ENCODE measurements around the gene SCRT2.

Gene SCRT2

DNA sequence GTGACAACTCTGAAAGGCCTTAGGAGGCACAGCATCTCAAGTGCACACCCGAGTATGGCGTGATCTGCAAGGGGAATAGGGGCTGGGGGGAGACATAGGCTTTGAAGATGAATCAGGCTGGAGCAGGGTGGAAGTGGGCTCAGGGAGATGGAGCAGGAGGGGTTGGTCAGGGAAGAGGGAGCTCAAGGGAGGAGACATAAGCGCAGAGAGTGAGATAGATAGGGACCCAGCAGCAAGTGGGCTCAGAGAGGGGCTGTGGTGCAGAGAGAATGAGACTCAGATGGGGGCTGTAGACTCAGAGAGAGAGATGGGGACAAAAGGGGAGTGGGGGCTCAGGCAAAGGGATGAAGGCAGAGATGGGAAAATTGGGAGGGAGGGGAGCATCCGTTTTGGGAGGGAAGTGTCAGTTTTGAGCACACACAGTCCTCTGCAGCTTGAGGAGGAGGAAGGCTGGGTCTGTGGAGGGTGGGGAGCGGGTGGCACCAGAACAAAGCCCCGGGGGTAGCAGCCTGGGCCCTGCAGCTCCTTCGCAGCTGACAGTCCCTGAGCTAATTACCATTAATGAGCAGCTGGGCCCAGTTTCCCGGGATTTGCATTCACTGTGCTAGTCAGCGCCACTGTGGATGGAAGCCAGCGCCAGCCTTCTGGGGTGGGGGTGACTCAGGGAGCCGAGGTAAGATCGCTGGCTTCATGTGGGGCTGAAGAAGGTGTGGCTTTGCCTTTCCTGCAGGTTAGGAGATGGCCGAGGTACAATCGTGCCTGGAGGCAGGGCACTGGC, 41.3 kb downstream of the SCRT2 start:
- DNase-seq (ENCODE audit: low read depth in 1 of 2, low spot score in 1 of 2) = no peak

DNA sequence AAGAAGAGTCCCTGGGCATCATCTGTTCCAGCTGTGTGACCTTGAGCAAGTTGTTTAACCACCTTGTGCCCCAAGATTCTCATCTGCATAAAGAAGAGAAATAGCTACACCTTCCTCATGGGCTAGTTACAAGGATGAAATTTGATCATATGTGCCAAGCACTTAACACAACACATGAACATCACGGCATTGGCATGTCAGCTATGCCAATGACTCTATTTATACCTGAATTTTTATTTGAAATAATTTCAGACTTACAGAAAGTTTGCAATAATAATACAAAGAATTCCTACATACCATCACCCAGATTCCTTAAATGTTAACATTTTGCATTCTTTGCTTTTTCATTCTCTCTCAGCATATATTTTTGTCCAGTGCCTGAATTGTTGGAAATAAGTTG, 44.5 kb downstream of the SCRT2 start:
- DNase-seq (ENCODE audit: low read depth in 1 of 2, low spot score in 1 of 2) = no peak

DNA sequence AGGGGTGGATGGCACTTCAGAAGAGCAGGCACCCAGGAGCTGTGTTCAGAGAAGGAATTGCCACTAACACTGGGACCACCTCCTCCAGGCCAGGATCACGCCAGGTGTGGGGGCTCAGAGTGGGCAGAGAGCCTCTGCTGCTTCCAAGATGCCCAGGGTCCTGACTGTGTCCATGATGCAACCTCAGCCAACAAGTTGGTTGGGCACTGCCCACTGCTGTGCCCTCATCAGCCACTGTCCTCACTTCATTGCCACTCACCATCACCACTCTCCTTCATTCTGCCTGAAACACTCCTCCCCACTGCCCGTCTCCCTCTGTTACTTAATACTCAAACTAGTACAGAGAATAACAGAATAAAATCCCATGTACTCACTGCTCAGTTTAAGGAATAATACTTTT, 49.0 kb downstream of the SCRT2 start:
- DNase-seq (ENCODE audit: low read depth in 1 of 2, low spot score in 1 of 2) = no peak

DNA sequence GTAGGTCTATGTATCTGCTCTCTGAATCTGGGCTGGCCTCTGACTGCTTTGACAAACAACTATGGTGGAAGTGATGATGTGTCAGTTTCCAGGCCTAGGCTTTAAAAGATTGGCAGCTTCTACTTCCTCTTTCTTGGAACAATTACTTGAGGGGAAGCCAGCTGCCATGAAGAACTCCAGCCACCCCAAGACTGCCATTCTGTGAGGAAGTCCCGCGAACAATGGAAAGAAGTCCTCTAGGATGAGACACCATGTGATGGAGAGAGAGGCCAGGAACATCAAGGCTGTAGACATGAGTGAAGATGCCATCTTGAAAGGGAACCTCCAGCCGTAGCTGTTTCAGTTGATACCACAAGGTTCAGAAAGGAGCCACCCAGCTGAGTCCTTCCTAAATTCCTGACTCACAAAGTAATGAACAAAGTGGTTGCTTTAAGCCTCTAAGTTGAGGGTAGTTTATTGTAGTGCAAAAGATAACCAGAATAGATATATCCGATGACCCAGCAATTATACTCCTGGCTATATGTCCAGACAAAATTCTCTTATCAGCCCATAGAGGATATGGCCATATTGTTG, 50.2 kb downstream of the SCRT2 start:
- DNase-seq (ENCODE audit: low read depth in 1 of 2, low spot score in 1 of 2) = no peak

DNA sequence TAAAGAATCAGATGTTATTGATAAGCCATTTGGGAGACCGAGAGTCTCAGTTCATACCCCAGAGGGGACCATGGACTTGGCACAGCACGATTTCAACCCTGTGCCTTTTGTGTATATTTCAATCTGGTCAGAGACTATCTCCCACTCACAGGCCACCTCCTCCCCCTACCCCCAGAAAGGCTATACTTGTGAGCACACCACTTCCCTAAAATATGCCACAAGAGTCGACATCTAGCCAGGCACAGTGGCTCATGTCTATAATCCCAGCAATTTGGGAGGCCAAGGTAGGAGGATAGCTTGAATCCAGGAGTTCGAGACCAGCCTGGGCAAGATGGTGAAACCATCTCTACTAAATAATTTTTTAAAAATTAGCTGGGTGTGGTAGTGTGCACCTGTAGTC, 51.9 kb downstream of the SCRT2 start:
- no peak for DNase-seq (ENCODE audit: low read depth in 1 of 2, low spot score in 1 of 2)

DNA sequence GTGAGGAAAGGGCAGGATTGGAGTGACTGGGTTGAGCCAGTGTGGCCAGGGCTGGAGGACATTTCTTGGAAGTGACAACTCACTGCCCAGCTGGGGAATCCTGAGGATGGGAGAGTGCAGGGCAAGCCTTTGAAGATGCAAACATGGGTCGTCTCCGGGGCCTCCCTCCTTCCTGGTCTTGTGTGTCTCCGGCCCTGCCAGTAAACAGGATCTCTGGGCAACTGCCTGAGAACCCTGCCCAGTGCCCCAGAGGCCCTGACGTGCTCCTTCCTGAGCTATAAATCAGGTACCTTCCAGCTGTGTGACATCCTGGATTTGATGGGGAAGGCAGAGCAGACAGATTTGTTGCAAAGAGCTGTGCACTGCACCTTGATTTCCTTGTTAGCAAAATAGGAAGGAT, 52.6 kb downstream of the SCRT2 start:
- no peak for DNase-seq (ENCODE audit: low read depth in 1 of 2, low spot score in 1 of 2)

DNA sequence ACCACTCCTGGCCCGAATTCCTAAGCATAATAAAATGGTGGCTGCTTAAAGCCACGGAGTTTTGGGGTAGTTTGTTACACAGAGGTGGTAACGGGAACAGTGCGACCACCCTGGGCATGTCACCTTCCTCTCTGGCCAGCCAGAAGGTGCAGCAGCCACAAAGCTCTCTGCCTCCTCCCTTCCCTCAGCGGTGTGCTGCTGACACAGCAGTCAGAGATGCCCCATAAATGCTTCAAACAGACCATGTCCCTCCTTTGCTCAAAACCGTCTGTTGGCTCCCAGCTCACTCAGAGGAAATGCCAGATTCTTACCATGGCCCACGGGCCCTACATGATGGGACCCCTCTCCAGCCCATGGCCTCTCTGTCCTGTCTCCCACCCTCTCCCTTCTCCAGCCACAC, 53.4 kb downstream of the SCRT2 start:
- DNase-seq (ENCODE audit: low read depth in 1 of 2, low spot score in 1 of 2) = no peak

DNA sequence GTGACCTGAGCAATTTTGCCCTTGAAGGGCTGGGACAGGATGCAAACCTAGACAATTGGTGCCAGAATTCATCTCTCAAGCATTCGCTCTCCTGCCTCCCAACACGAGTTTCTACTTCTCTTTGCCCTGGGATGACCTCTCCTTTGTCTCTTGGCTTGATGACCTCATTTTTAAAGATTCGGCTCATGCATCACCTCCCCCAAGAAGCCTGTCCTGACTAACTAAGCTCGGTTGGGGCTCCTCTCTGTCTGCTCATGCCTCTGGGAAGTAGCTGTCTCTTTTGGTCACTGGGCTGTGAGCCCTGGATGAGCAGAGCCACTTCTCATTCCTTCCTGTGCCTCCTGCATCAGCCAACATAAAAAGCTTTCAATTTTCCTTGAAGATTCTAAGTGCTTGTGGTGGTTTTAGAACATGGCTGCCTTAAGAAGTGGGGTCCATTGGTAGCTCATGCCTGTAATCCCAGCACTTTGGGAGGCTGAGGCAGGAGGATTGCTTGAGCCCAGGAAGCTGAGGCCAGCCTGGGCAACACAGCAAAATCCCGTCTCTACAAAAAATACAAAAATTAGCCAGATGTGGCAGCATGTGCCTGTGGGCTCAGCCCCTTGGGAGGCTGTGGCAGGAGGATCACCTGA, 54.4 kb downstream of the SCRT2 start:
- no peak for DNase-seq (ENCODE audit: low read depth in 1 of 2, low spot score in 1 of 2)

DNA sequence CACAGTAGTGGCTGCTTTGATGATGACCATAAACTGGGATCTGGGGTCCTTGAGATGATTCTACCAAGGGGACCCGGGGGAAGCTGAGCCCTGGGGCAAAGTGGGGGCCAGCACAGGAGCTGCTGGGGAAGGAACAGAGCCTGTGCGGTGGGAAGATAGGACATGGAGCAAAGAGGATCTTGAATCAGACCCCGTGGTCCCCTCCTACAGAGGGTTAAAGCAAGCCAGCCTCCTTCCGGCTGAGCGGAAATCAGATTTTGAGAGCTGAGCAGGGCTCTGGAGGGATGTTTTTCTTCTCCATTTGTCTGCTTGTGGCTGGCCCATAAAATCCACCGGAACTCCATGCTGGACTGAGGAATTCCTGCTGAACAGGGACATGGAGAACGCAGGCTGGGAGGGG, 55.4 kb downstream of the SCRT2 start:
- DNase-seq (ENCODE audit: low read depth in 1 of 2, low spot score in 1 of 2) = no peak

DNA sequence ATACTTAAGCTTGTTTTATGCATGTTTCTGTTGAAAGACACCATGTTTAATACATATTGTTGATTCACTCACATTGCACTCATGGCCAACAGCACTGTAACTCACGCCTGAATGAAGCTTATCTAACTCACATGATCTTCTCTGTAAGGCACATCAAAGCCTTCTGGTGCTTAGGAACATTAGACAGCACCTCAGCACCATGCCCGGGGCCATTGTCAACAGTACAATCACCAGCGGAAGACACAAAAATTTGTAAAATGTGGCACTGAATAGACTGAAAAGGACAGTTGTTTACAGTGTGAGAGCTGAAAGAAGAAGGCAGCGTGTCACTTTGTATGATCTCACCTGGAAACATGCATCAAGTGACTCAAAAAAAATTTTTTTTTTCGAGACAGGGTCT, 56.6 kb downstream of the SCRT2 start:
- no peak for DNase-seq (ENCODE audit: low read depth in 1 of 2, low spot score in 1 of 2)

DNA sequence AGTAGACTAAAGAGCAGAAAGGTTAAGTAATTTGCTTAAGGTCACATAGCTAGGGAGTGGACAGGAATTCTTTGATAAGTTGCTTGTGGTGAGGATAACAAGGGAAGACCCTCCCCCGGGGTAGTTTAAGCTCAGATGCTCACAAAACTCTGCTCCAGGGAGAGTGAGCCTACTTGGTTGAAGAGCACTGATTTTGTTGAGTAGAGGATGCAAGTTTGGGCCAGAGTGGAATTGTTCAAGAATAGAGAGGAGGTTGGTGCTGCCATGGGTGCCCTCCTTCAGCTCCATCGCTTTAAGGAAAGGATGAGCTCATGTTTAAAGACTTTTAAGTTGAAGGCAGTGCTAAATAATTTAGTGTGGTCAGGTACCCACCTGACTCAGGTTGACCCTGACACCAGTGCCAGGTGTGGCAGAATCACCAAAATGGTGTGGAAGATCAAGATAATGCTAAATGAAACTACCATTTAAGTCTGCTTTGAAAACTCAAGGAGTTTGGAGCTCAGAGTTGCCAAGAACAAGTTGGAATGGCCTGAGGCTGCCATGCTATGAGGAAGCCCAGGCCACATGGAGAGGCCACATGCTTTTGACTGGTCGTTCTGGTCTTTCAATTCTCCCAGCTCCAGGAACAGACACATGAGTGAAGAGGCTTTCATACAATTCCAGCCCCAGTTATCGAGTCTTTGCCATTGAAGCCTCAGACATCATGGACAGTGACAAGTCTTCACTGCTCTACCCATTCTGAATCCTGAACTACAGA, 57.5 kb downstream of the SCRT2 start:
- DNase-seq (ENCODE audit: low read depth in 1 of 2, low spot score in 1 of 2) = no peak

DNA sequence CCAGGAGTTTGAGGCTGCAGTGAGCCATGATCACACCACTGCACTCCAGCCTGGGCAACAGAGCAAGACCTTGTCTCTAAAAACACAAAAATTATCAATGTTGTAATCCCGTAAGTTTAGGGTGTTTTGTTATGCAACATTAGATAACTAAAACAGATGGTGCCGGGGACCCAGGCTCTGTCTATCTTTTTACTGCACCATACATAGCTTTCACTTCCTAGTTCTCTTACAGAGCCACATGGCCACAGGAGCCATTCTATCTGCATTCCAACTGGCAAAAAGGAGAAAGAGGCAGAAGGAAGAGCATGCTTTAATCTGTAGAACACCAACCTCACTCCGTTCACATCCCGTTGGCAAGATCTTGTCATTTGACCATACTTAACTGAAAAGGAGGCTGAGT, 60.1 kb downstream of the SCRT2 start:
- no peak for DNase-seq (ENCODE audit: low read depth in 1 of 2, low spot score in 1 of 2)

DNA sequence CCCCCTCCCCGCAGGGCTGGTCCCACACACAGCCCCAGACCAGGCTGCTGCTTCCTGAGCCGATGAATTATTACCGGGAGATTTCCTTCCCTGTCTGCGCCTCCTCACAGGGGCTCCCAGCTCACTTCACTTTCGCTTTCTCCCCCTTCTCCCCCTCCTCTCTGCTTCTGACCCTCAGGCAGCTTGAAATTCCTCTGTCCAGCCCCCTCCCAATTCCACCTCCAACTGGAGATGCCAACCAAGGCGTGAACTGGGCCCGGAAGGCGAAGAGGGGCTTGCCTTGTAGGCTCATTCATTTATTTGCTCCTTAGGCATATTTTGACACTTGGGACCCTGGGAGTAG, 63.8 kb downstream of the SCRT2 start:
- DNase-seq (ENCODE audit: low read depth in 1 of 2, low spot score in 1 of 2) = no peak
